ENCODE data around the gene MICB. TPM values are rescaled to one million over a fixed set of nuclear protein-coding genes. Genes with fewer than 3 reads are reported as not detected.
"Not testable (repeated sequence)": the region's sequence is repeated elsewhere in the genome, so short reads cannot be mapped to it uniquely, and the experiment has no call there.

The MICB gene
- total RNA-seq, 1 donor from 2014 or later: 1.3 TPM

DNA sequence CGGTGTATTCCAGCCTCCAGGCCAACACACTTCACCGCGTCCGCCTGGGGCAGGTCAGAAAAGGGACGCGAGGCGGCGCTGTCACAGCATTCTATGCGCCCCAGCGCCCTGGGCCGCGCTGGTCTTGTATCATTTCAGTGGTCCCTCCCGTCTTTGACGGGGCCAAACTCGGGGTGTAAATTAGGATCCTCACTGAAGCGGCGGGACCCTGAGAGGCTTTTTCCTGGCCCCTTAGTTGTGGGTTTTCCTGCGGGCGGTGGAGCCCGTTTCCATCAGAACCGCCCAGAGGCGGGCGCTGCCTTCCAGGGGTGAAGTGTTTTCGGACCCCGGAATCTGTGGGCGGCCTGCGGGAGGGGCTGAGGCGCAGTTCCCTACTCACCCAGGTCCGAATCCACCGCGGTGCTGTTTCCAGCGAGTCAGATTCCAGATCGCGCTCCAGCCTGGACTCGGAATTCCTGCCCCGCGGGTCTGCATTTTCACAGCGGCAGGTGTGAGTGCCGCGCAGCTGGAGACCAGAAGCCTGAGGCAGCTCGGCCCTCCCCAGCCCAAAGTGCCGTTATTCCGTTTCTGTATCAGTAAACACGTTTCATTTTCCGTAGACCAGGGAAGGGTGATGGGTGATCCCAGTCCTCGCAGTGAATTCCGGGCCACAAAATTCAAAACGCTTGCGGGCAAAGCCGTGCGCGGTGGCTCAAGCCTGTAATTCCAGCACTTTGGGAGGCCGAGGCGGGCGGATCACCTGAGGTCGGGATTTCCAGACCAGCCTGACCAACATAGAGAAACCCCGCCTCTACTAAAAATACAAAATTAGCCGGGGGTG is 3.9 kb upstream of the MICB start:
- intact Hi-C loops (cut with DNase I): no loop called here
- peak; percentile 93 for DNase-seq
- ATAC-seq (ENCODE audit: poor library complexity): peak; percentile 88

DNA sequence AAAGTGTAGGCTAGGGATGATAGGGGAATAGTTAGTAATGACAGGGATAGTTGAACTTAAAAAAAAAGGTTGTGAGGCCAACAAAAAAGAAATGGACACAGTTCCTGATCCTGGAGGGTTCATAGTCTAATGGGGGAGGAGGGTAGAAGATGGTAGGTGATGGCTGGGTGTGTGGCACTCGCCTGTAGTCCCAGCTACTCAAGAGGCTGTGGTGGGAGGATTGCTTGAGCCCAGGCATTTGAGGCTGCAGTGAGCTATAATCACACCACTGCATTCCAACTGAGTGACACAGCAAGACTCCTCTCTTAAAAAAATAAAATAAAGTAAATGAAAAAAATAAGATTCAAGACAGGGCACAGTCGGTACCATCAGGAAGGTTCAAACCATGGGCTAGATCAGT is 2.4 kb upstream of the MICB start:
- no peak for ATAC-seq (ENCODE audit: poor library complexity)
- DNase-seq: no peak
- intact Hi-C loops (cut with DNase I): no loop called here

DNA sequence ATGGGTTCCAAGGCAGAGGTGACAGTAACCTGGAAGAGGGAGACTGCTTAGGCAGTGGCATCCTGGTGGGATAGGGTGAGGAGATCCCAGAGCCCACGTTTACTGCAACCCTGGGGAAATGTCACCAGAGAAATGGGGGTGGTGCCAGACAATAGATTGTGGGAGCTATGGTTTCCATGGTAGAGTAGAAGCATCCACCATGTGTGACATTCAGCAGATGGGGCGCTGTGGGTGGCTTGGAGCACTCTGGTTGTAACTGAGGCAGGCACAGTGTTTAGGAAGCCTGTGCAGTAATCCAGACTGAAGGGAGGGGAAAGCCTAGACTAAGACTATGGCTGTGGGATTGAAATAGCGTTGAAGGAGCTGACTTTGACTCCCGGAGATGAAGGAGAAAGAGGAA is 1.1 kb upstream of the MICB start:
- ATAC-seq (ENCODE audit: poor library complexity); DNase-seq; intact Hi-C loops (cut with DNase I): not testable (repeated sequence)

GRCh38 chr6:31498748-31499147 is 803 bp downstream of the MICB start:
- intact Hi-C loops (cut with DNase I): no loop called here
- no peak for ATAC-seq (ENCODE audit: poor library complexity)
- no peak for DNase-seq

- DNase-seq; ATAC-seq (ENCODE audit: poor library complexity); intact Hi-C loops (cut with DNase I): not testable (repeated sequence)
These were observed 1.7 kb downstream of the MICB start for GRCh38 chr6:31499648-31500047.

- no peak for ATAC-seq (ENCODE audit: poor library complexity)
- intact Hi-C loops (cut with DNase I): no loop called here
- DNase-seq: no peak
These were observed 4.6 kb downstream of the MICB start for GRCh38 chr6:31502586-31502985.

- intact Hi-C loops (cut with DNase I); ATAC-seq (ENCODE audit: poor library complexity); DNase-seq: not testable (repeated sequence)
These were observed 11.1 kb downstream of the MICB start for GRCh38 chr6:31509036-31509435.

DNA sequence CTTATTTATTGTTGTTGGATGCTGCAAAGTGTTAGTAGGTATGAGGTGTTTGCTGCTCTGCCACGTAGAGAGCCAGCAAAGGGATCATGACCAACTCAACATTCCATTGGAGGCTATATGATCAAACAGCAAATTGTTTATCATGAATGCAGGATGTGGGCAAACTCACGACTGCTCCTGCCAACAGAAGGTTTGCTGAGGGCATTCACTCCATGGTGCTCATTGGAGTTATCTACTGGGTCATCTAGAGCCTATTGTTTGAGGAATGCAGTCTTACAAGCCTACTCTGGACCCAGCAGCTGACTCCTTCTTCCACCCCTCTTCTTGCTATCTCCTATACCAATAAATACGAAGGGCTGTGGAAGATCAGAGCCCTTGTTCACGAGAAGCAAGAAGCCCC is 12.1 kb downstream of the MICB start:
- DNase-seq (no peak), ATAC-seq (ENCODE audit: poor library complexity) (no peak)
- intact Hi-C loops (cut with DNase I): no loop called here

- intact Hi-C loops (cut with DNase I): no loop called here
- no peak for DNase-seq
- ATAC-seq (ENCODE audit: poor library complexity): no peak
These were observed 15.7 kb downstream of the MICB start for GRCh38 chr6:31513456-31514165.

- ATAC-seq (ENCODE audit: poor library complexity): no peak
- intact Hi-C loops (cut with DNase I): no loop called here
These were observed 23.9 kb downstream of the MICB start for GRCh38 chr6:31521835-31522234.

GRCh38 chr6:31525553-31525931 is 27.6 kb downstream of the MICB start:
- ATAC-seq (ENCODE audit: poor library complexity) (no peak), DNase-seq (no peak)
- intact Hi-C loops (cut with DNase I): no loop called here

More at GRCh38 chr6:31521835-31522234, 23.9 kb downstream of the MICB start:
- DNase-seq: no peak

DNA sequence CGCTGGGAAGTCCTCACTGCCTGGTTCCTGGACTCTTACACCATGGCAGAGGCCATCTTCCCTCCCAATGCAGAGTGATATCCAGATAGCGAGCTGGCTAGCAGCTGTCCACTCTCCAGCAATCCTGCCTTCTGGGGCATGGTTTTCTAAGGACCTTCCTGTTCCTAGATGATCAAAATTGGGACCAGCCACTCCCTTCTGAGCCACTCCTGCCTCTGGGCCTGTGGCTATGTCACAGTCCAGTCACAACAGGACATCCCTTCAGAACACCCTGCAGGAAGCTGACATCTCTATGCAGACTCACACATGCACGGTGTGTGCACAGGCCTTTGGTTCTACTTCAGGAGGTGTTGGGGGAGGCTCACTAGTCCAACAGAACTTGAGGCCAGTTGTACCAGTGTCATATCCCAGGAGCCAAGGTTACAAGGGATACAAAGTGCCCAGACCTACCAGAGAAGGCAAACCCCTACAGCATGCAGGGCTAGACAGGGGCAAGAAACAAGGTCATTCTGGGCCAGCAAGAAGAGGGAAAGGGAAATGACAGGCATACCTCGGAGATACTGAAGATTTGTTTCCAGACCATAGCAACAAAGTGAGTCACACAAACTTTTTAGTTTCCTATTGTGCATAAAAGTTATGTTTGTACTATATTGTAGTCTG is 28.1 kb downstream of the MICB start:
- no peak for ATAC-seq (ENCODE audit: poor library complexity)
- no peak for DNase-seq
- intact Hi-C loops (cut with DNase I): no loop called here

DNA sequence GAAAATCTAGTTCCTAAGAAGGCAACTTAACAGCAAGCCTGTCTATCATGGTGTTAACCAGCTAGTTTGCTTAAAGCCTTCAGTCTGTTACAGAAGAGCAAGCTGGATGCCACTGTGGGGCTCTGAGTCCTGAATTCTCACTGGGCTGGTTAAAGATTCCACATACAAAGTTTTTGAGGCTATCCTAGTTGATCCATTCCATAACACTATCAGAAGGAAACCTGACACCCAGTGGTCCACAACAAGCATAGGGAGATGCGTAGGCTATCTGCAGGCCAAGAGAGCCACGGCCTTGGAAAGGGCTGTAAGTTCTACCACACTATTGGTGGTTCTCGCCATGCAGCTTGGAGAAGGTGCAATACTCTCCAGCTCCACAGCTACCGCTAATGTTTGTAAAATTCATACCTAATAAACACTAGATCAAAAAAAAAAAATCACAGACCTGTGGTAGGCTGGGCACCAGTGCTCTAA is 30.4 kb downstream of the MICB start:
- intact Hi-C loops (cut with DNase I): no loop called here
- no peak for ATAC-seq (ENCODE audit: poor library complexity)
- DNase-seq: no peak

DNA sequence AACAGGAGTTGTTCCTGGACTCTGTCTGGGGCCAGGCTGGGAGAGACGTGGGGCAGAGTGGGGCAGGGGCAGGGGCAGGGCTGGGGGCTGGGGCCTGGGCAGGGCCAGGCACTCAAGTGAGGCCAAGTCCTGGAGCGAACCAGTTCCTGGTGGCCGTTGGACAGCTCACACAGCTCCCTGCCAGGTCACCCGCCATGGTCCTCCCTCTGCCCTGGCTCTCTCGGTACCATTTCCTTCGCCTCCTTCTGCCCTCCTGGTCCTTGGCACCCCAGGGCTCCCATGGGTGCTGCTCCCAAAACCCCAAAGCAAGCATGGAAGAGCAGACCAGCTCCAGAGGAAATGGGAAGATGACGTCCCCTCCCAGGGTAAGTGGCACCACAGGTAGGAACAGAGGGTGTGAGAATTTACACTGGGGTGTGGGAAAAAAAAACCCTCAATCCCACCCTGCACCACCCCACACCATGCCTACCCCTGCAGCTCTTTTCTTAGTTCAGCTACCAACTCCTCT is 30.9 kb downstream of the MICB start, which contains the start of gene MCCD1:
TSS of gene MCCD1 (plus strand) at position 142 of the 508 bp plus-strand sequence. CDS start at position 195, 53 bp downstream.
- ATAC-seq (ENCODE audit: poor library complexity) (peak; percentile 9), DNase-seq (no peak)
- intact Hi-C loops (cut with DNase I): no loop called here

DNA sequence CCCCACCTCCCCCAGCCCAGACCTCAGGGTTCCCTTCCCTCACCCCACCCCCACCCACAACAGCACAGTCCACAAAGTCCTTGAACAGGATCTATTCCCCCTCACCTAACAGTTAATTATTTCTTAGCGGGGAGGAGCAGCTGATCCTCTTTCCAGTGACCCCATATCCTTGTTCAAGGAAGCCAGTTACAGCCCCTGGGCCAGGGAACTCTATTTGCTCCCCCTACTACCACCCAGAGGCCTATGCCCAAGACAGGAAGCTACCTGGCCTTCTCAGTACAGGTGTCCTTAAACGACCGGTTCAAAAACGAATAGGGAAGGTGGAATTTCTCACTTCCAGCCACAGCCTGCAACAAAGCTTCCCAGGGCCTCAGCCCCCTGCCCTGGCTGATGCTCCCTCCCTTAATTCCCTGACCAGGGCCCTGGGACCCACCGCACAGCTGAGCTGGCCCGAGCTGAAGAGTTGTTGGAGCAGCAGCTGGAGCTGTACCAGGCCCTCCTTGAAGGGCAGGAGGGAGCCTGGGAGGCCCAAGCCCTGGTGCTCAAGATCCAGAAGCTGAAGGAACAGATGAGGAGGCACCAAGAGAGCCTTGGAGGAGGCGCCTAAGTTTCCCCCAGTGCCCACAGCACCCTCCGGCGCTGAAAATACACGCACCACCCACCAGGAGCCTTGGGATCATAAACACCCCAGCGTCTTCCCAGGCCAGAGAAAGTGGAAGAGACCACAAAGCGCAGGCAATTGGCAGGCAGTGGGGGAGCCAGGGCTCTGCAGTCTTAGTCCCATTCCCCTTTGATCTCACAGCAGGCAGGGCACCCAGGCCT is 31.6 kb downstream of the MICB start:
- no peak for ATAC-seq (ENCODE audit: poor library complexity)
- DNase-seq: no peak
- intact Hi-C loops (cut with DNase I): no loop called here

DNA sequence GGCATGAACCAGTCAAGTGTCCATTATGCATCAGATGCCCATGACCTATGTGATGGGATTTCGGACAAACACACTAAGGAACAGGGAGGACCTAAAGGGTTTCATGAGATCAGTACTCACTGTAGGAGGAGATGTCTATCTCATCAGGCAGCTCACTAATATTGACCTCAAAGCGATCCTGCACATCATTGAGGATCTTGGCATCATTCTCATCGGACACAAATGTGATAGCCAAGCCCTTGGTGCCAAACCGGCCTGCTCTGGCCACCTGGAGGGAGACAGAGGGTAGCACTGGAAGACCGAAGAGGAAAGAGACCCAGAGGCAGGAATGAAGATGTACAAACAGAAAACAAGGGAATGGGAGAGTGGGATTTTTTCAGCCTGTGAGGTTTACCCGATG is 32.7 kb downstream of the MICB start:
- intact Hi-C loops (cut with DNase I): no loop called here

GRCh38 chr6:31531162-31531561 is 33.2 kb downstream of the MICB start:
- intact Hi-C loops (cut with DNase I): no loop called here
- DNase-seq (no peak), ATAC-seq (ENCODE audit: poor library complexity) (no peak)

More for the DNA sequence above, 32.7 kb downstream of the MICB start:
- ATAC-seq (ENCODE audit: poor library complexity): no peak
- DNase-seq: no peak
